Common myeloid progenitor, CD34-positive (primary cell): ENCODE data around the gene KRTAP4-9.
A peak's percentile ranks its signal among the peaks of the same experiment; 100 is the strongest.
"Not testable (repeated sequence)": the region's sequence is repeated elsewhere in the genome, so short reads cannot be mapped to it uniquely, and the experiment has no call there.

Experiments used
- CTCF ChIA-PET: fragments of 350-600 bp; sonication (Branson Sonifier 250); formaldehyde crosslinking; loops from one replicate; lab custom pipeline; 2021; ENCODE audit warnings: antibody characterized with exemption; lab: Charles Lee
- POLR2A ChIA-PET: fragments of 350-600 bp; sonication (Branson Sonifier 250); formaldehyde crosslinking; loops from one replicate; lab custom pipeline; 2021; ENCODE audit warnings: antibody characterized with exemption; lab: Charles Lee
- DNase-seq, 3 donors: peaks; one replicate each; pipeline versions ENCODE4 v3.0.0 to v3.0.0-alpha.2; 2013
- H3K27ac ChIP-seq, 2 experiments: 1 replicate in 1 of 2; 2 replicates in 1 of 2; pipeline ENCODE4 v1.7.0; 2013; ENCODE audit warnings: inconsistent platforms in 2 of 2, low read length in 2 of 2, mild to moderate bottlenecking in 2 of 2, low read depth in 1 of 2, moderate library complexity in 1 of 2; ENCODE audit not compliant: severe bottlenecking in 2 of 2, insufficient read depth in 1 of 2, poor library complexity in 1 of 2
- H3K27me3 ChIP-seq, 5 experiments: replicated peaks in 2 of 5; 1 replicate in 3 of 5; 2 replicates in 2 of 5; pipeline versions ENCODE4 v1.6.1 to v1.7.0; 2013; ENCODE audit warnings: low read length in 4 of 5, mild to moderate bottlenecking in 2 of 5, moderate library complexity in 2 of 5, inconsistent platforms in 1 of 5; ENCODE audit not compliant: insufficient read depth in 5 of 5, control insufficient read depth in 4 of 5
- H3K36me3 ChIP-seq, 4 experiments: 1 replicate in 2 of 4; 2 replicates in 2 of 4; pipeline versions ENCODE4 v1.6.1 to v1.7.0; 2013; ENCODE audit warnings: low read length in 3 of 4, control low read depth in 1 of 4, mild to moderate bottlenecking in 1 of 4; ENCODE audit not compliant: control insufficient read depth in 4 of 4, insufficient read depth in 4 of 4
- H3K4me1 ChIP-seq, 4 experiments: 1 replicate in 3 of 4; 2 replicates in 1 of 4; pipeline versions ENCODE4 v1.6.1 to v1.7.1; 2013; ENCODE audit warnings: low read length in 3 of 4, mild to moderate bottlenecking in 3 of 4, control low read depth in 1 of 4, inconsistent platforms in 1 of 4, moderate library complexity in 1 of 4; ENCODE audit not compliant: control insufficient read depth in 4 of 4, insufficient read depth in 4 of 4; ENCODE audit errors: control extremely low read depth in 1 of 4
- H3K4me3 ChIP-seq, 7 experiments: 1 replicate in 4 of 7; 2 replicates in 3 of 7; pipeline versions ENCODE4 v1.5.1 to v1.7.0; 2013; ENCODE audit warnings: mild to moderate bottlenecking in 7 of 7, low read length in 6 of 7, moderate library complexity in 6 of 7, inconsistent platforms in 2 of 7, low read depth in 2 of 7, control low read depth in 1 of 7; ENCODE audit not compliant: insufficient read depth in 4 of 7, control insufficient read depth in 1 of 7; ENCODE audit errors: extremely low read depth in 1 of 7
- H3K9me3 ChIP-seq, 5 experiments: 1 replicate in 4 of 5; 2 replicates in 1 of 5; pipeline versions ENCODE4 v1.6.1 to v1.7.1; 2013; ENCODE audit warnings: low read length in 4 of 5, mild to moderate bottlenecking in 2 of 5, inconsistent platforms in 1 of 5, low read depth in 1 of 5, moderate library complexity in 1 of 5; ENCODE audit not compliant: control insufficient read depth in 4 of 5, insufficient read depth in 2 of 5; ENCODE audit errors: control extremely low read depth in 1 of 5
- WGBS: methylation state at CpG from one replicate; pipeline ENCODE4 v1.1.5; 2013; ENCODE audit not compliant: insufficient coverage; 5-methylcytosine and 5-hydroxymethylcytosine counted together

Gene KRTAP4-9

GRCh38 chr17:41098042-41098441 lies 7.1 kb upstream of the KRTAP4-9 start, which contains the start of gene KRTAP4-8:
KRTAP4-8 (minus strand) TSS chr17:41098142; CDS start chr17:41098084, 58 bp downstream.
- POLR2A ChIA-PET: no interaction called here
- H3K9me3 ChIP-seq: peaks cover 0 to 4% (median 3%) of the 10 kb centered on the region in 5 experiments
- H3K4me3 ChIP-seq: no peak within 1 kb of the TSS
- H3K4me1 ChIP-seq: peaks cover 0 to 8% (median 3%) of the 10 kb centered on the region in 4 experiments
- 100% methylated on average over 1 of the region's 4 CpGs for WGBS
- no peaks in the 10 kb centered on the region for H3K27me3 ChIP-seq
- H3K27ac ChIP-seq: no peak within 1 kb of the TSS
- H3K36me3 ChIP-seq: no peaks in the 10 kb centered on the region
- no peak for DNase-seq
- CTCF ChIA-PET: no interaction called here

DNA sequence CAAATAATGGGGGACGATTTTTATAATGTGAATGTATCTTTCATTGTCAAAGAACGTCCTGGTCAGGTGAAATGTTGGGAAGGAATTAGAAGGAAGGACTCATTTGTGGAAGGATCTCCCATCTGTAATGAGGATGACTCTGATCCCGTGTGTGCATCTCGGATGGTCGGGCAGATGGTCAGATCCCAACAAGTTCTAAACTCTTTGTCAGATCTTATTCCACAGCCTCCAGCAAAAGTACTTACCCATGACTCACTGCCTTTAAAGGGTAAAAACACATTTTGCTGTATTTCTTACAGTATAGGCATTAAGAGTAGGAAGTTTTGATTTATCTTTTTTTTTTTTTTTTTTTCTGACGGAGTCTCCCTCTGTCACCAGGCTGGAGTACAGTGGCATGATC lies 6.7 kb upstream of the KRTAP4-9 start:
- WGBS: 100% methylated on average over 1 of the region's 6 CpGs
- CTCF ChIA-PET: no interaction called here
- H3K27me3 ChIP-seq: no peaks in the 10 kb centered on the region

DNA sequence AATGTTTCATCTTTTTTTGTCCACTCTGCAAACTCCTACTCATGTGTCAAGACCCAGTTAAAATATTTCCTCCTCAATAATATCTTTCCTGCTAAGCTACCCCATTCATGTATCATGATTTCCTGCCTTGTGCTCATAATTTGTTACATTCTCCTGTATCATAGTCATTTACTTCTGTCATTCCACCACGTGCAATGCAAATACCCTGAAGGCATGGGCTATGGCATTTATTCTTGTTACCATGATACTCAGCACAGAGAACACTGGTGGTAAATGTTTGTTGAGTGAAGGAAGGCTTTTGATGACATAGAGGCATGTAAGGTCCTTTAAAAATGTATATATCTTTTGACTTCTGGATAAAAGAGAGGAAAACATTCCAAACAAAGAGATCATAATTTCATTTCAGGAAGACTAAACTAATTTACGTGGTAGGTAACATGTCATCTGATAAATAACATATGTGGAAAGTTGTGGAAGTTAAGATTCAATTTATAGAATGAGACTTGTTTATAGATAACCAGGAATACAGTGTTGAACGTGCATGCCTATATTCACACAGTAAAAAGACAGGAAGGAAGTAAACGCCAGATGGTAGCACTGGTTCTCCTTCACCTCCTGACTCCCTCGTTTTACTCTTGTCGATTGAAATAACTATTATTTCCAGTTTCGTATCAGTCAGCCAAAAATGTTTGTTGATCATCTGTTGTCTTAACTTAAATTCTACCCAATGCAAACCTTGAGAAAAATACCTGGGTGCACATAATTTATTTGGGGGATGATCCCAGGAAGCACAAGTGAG lies 5.3 kb upstream of the KRTAP4-9 start:
- H3K4me1 ChIP-seq, H3K9me3 ChIP-seq, H3K27me3 ChIP-seq, H3K36me3 ChIP-seq, H3K27ac ChIP-seq, CTCF ChIA-PET, H3K4me3 ChIP-seq, POLR2A ChIA-PET: not testable (repeated sequence)
- DNase-seq: peak in 2 of 3 donors; percentile 41 to 62
- WGBS: no CpG with 5 or more reads among the region's 7 CpGs

More for the DNA sequence above, 6.7 kb upstream of the KRTAP4-9 start:
- no peak for DNase-seq
- peaks cover 0 to 8% (median 3%) of the 10 kb centered on the region in 4 experiments for H3K4me1 ChIP-seq
- peaks cover 0 to 4% (median 3%) of the 10 kb centered on the region in 5 experiments for H3K9me3 ChIP-seq
- no peak overlapping the region for H3K27ac ChIP-seq
- no peaks in the 10 kb centered on the region for H3K36me3 ChIP-seq
- POLR2A ChIA-PET: no interaction called here
- H3K4me3 ChIP-seq: no peak overlapping the region

DNA sequence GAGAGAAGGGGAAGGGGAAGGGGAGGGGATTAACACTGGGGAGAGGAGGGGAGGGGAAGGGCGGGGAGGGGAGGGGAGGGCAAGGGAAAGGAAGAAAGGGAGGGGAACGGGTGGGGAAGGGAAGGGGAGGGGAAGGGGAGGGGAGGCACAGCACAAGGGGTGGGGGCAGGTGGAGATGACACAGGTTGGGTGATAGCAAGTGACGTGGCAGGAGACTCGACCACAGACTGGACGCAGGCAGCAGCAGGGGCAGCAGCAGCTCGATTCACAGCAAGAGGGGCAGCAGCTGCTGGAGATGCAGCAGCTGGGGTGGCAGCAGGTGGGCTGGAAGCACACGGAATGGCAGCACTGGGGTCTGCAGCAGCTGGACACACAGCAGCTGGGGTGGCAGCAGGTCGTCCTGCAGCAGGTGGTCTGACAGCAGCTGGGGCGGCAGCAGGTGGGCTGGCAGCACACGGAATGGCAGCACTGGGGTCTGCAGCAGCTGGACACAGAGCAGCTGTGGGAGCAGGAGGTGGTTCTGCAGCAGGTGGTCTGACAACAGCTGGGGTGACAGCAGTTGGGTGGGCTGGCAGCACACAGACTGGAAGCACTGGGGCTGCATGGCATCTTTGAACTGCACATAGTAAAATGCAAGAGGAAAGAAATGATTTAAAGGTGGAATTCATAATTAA lies 3.5 kb upstream of the KRTAP4-9 start, which contains the start of gene KRTAP4-16:
TSS of gene KRTAP4-16 (minus strand) at position 624 of the 674 bp plus-strand sequence. CDS start at position 624, 0 bp downstream.
- no peak for DNase-seq
- H3K27ac ChIP-seq: no peak within 1 kb of the TSS
- no peaks in the 10 kb centered on the region for H3K27me3 ChIP-seq
- WGBS: 96% methylated on average over 8 of the region's 10 CpGs
- ChIA-PET POLR2A (no interaction called here), CTCF (no interaction called here)
- H3K9me3 ChIP-seq: no peaks in the 10 kb centered on the region
- no peak within 1 kb of the TSS for H3K4me3 ChIP-seq
- H3K36me3 ChIP-seq: no peaks in the 10 kb centered on the region
- H3K4me1 ChIP-seq: peaks cover 0 to 8% (median 3%) of the 10 kb centered on the region in 4 experiments

- CTCF ChIA-PET: no interaction called here
- no peaks in the 10 kb centered on the region for H3K9me3 ChIP-seq
- POLR2A ChIA-PET: interaction anchor here (0.6 kb wide), 1 partner anchor 197 kb away, joined by 3 read pairs; no protein-coding TSS in a partner anchor
- peaks cover 0 to 17% (median 10%) of the 10 kb centered on the region in 4 experiments for H3K4me1 ChIP-seq
- no CpG with 5 or more reads among the region's 1 CpG for WGBS
- H3K27me3 ChIP-seq: no peaks in the 10 kb centered on the region
- no peak for DNase-seq
- H3K27ac ChIP-seq: no peak overlapping the region
- no peak overlapping the region for H3K4me3 ChIP-seq
- H3K36me3 ChIP-seq: no peaks in the 10 kb centered on the region
These were observed 1.3 kb upstream of the KRTAP4-9 start for GRCh38 chr17:41103896-41104295.

DNA sequence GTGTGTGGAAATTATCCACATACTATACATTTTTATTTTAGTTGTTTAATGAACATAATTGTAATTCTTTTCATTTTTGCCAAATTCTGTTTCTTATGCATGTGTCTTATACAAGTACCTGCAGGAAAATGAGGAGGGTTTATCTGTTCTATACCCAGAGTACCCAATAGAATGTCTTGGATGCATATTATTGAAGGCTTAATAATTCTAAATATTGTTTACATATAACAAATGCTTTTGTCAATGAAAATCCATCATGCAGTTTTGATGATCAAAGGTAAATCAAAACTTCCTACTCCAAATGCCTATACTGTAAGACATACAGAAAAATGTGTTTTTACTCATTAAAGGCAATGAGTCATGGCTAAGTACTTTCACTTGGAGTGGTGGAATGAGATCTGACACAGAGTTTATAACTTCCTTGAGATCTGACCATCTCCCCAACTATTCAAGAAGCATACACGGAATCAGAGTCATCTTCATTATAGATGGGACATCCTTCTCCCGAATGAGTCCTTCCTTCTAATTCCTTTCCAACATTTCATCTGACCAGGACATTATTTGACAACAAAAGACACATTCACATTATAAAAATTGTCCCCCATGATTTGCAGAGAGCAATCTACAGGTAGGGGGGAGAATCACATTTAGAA lies 677 bp upstream of the KRTAP4-9 start:
- peaks cover 0 to 18% (median 11%) of the 10 kb centered on the region in 4 experiments for H3K4me1 ChIP-seq
- CTCF ChIA-PET, H3K27me3 ChIP-seq, DNase-seq, H3K27ac ChIP-seq, H3K9me3 ChIP-seq, POLR2A ChIA-PET, H3K4me3 ChIP-seq, H3K36me3 ChIP-seq: not testable (repeated sequence)
- no CpG with 5 or more reads among the region's 2 CpGs for WGBS
